HG02840 (cell line): ENCODE results near the gene SCG3.

Experiments
- ATAC-seq: cut with Tn5 transposase; IDR thresholded peaks from one replicate; pipeline ENCODE4 v1.9.1; 2021; ENCODE audit warnings: mild to moderate bottlenecking, moderate library complexity, moderate number of reproducible peaks; ENCODE audit not compliant: unreplicated experiment, low FRiP score

Gene SCG3

GRCh38 chr15:51677452-51677851, 3.9 kb upstream of the SCG3 start:
- ATAC-seq, result no peak

- no peak for ATAC-seq
These were observed 3.2 kb upstream of the SCG3 start for GRCh38 chr15:51678096-51678495.

- no peak for ATAC-seq
These were observed 982 bp upstream of the SCG3 start for GRCh38 chr15:51680321-51680720.

DNA sequence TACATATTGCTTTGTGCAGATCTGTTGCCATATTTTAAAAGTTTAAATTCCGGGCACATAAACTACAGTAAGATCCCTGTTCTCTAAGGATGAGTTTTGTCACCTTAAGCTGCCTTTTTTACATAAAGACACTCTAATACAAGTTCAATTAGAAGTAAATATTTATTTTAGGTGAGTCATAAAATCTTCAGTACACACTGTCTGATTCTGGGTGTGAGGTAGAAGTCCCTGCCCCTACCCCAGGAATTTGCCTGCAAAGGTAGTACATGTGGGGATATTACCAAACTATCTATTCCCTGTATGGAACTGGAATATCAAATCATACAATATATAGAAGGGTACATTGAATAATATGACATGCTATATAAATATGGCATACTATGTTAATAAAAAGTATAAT, 6.3 kb downstream of the SCG3 start:
- ATAC-seq, result no peak

- ATAC-seq, result no peak
These were observed 7.6 kb downstream of the SCG3 start for GRCh38 chr15:51688863-51689262.

GRCh38 chr15:51692154-51692553, 10.9 kb downstream of the SCG3 start:
- no peak for ATAC-seq

- ATAC-seq, result no peak
These were observed 15.3 kb downstream of the SCG3 start for GRCh38 chr15:51696566-51696965.

- no peak for ATAC-seq
These were observed 15.9 kb downstream of the SCG3 start for GRCh38 chr15:51697163-51697562.

DNA sequence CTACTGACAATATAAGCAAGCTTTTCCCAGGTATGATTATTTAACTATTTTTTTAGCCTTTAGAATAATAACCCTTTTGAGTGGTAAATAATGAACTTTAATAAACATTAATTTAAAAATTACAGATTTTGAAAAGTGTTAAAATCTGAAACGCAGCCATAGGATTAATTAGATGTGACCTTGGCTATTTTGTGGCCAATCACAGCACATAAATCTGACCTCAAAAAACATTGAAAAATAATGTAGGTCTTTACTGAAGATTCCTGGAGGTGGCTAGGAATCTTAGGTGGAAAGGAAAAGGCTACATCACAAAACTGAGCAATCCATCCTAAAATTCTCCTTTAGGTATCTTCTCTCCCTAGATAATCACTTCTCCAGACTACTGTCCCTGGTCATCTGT, 18.1 kb downstream of the SCG3 start:
- no peak for ATAC-seq

GRCh38 chr15:51702710-51703109, 21.4 kb downstream of the SCG3 start:
- ATAC-seq, result no peak

DNA sequence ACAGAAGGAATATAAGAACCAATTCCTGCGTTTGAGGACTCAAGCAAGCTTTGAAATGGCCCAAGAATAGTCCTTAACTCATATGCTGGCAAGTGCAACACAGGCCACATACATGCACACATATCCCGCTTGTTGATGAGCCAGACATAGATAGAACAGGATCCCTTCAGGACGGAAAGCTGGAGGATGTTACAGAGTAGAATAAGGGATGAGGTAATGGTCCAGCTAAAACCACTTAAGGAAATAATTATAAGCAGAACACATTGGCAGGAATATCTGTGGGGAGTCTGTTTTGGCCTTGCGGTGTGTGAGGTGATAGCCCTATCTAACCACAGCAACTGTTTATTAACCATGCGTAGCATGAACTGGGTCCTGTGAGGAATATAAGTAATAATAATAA, 25.0 kb downstream of the SCG3 start:
- no peak for ATAC-seq

GRCh38 chr15:51706926-51707608, 25.8 kb downstream of the SCG3 start:
- ATAC-seq, result no peak

DNA sequence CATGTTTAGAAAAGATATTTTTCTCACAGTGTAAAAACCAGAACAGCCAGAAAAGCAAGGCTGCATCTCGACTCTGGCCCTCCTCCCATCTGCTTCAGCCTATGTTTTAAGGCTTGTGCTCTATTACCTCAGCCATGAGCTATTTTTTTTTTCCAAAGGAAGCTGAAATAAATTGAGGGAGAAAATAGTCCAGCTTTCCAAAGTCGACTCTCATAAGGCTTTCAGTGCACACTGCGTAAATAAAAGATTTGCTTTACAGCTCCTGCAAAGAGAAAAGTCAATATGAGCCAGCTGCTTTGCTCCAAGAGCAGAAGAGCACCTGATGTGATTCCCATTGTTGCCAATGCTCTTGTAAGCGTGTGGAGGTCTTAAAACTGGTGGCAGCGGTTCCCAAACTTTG, 26.7 kb downstream of the SCG3 start:
- no peak for ATAC-seq

- no peak for ATAC-seq
These were observed 27.7 kb downstream of the SCG3 start for GRCh38 chr15:51709031-51709430.

DNA sequence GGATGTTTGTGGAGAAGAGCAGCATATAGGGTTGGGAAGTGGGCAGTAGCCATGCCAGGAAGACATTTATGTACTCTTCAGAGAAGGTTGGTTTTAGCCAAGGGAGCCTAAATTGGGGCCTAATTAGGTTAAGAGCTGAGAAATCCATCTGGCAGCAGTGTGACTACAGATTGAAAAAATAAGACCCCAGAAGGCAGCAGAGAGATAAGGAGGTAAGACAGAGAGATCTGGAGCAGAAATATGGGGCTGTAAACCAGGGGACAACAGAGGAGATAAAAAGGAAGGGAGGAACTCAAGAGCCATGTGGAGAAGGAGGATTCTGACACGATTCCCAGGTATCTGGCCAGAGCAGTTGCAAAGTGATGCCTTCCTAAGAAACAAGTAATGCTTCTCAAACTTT, 32.9 kb downstream of the SCG3 start:
- no peak for ATAC-seq

- ATAC-seq, result no peak
These were observed 33.6 kb downstream of the SCG3 start for GRCh38 chr15:51714911-51715310.

DNA sequence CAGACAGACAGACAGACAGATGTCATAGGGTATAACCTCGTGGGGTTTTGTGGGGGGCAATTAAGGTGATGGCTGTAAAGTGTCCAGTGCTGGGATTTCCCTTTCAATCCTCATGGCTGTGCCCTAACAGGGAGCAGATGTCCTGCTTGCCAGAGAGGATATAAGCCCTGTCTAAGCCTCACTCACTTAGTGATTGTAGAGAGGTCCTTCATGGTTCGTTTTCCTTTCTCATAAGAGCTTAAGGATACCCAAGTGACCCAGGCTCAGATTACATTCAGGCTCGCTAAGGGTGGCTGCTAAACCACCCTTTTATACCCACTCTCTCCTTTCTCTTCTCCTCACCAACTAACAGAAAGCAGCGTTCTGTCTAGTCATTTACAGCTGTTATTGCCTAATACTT, 36.9 kb downstream of the SCG3 start:
- no peak for ATAC-seq

DNA sequence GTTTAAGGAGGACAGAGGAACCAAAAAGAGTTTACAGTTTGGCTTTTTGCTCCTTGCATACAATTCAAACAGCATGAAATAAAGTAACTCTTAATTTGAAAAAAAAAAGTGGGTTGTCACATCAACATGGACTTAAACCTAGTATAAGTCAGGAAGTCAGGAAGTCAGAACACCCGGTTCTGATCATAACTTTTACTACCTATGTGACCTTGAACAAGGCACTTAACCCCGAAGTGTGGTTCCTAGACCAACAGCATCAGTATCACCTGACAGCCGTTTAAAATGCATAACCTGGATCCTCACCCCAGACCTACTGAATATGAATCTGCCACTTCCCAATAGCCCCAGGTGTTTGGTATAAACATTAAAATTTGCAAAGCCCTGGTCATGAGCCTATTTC, 37.4 kb downstream of the SCG3 start:
- no peak for ATAC-seq

DNA sequence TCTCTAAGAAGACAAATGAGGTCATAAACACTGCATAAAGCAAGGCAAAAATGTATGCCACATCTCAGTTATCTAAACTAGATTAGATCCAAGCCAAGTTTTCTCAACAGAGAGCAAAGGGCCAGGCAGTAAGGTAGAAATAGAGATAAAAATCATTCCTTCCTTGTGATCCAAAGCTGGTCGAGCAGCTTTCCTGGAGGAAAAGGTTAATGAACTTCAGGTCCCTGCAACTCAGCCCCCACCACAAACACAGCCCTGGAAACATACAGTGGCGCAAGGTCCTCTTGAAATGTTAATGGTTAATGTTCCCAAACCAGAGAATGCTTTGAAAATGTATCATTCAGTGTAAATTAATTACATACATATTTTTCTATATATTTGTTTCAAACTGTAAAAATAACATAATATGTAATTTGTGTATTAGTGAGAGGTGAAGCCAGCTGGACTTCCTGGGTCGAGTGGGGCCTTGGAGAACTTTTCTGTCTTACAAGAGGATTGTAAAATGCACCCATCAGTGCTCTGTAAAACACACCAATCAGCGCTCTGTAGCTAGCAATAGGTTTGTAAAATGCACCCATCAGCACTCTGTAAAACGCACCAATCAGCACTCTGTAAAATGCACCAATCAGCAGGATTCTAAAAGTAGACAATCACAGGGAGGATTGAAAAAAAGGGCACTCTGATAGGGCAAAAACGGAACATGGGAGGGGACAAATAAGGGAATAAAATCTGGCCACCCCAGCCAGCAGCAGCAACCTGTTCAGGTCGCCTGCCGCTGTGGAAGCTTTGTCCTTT, 39.1 kb downstream of the SCG3 start:
- ATAC-seq, result no peak

DNA sequence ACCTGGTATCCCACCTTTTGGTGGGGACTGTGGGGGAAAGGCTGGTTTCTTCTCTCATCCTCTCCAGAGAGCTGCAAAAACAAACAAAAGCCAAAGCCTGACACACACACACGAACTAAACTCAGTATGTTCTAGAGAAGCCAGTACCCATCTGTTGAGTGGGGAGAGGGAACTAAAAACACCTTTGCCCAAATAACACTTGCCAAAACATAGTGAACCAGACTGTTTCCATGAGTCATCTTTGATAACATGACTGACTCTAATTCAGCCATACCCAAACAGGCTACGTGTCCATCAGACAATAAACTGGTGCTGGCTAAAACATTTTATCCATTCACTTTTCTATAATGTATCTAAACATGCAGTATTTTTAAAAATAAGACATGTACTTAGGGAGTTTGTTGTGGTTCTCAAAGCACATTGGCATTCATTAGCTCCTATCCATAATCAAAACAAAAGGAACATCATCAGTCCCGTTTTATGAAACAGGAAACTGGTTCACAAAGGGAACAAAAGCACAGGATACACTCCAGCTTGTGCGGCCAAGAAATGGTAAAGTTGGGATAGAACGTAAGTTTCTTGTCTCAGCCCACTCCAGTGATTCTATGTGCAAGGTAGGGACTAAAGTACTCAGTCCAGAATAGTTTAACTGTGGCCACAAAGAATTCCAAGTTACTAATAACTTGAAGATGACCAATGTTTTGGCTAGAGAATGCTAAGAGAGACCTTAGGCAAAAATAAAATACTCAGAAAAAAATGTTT, 40.1 kb downstream of the SCG3 start:
- ATAC-seq, result no peak

GRCh38 chr15:51724199-51724598, 42.9 kb downstream of the SCG3 start:
- ATAC-seq, result no peak
